Measurements from ENCODE around the gene SEC24A.

DNA sequence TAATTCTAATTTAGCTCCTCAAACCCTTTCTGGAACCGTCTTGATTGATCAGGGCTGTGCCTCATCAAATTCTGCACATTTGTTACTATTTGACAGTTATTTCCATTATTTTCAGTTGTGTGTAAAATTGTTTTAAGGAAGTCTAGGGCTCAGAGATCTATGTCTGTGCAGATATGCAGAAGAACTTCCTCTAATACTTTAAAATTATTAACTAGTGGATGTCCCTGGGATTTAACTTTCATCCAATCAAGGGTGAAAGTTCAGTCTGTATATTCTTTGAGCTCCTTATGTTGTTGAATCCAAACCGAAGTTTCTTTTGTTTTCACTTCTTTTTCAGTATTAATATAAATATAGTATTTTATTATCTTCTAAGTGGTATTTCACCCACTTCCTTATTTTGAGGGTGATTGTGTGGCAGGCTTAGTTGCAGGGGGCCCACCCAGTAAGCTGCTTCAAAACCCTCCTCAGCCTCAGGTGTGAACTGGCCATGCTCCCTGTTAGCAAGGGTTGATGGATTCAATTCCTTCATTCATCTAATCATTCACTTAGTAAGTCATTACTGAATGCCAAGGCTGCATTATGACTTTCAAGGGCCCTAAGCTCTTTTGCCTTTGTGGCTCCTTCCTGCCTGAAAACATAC is 87.7 kb downstream of the SEC24A start:
- TF ChIP-seq, protein P1, sequence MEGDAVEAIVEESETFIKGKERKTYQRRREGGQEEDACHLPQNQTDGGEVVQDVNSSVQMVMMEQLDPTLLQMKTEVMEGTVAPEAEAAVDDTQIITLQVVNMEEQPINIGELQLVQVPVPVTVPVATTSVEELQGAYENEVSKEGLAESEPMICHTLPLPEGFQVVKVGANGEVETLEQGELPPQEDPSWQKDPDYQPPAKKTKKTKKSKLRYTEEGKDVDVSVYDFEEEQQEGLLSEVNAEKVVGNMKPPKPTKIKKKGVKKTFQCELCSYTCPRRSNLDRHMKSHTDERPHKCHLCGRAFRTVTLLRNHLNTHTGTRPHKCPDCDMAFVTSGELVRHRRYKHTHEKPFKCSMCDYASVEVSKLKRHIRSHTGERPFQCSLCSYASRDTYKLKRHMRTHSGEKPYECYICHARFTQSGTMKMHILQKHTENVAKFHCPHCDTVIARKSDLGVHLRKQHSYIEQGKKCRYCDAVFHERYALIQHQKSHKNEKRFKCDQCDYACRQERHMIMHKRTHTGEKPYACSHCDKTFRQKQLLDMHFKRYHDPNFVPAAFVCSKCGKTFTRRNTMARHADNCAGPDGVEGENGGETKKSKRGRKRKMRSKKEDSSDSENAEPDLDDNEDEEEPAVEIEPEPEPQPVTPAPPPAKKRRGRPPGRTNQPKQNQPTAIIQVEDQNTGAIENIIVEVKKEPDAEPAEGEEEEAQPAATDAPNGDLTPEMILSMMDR (conservative IDR thresholded peaks at IDR 0.05; ENCODE audit: low read depth, low read length): no peak
- no peak for TF ChIP-seq EZH2 (IDR thresholded peaks at IDR 0.05; ENCODE audit: borderline replicate concordance, low read depth, low read length, poor library complexity, severe bottlenecking)

Data from A673 (cell line).